Neuron (in vitro differentiated cells): ENCODE results near the gene CACNA1H.
"Not testable (repeated sequence)": the region's sequence is repeated elsewhere in the genome, so short reads cannot be mapped to it uniquely, and the experiment has no call there.

Experiments used
- H2AFZ ChIP-seq: one replicate; pipeline ENCODE4 v1.6.1; 2013; ENCODE audit warnings: low read depth, mild to moderate bottlenecking, inconsistent platforms, low read length, moderate library complexity
- H3K27me3 ChIP-seq: one replicate; pipeline ENCODE4 v1.6.1; 2013; ENCODE audit warnings: low read length; ENCODE audit not compliant: insufficient read depth
- H3K36me3 ChIP-seq: one replicate; pipeline ENCODE4 v1.6.1; 2013; ENCODE audit warnings: low read length; ENCODE audit not compliant: insufficient read depth
- H3K4me1 ChIP-seq: one replicate; pipeline ENCODE4 v1.6.1; 2013; ENCODE audit warnings: low read length; ENCODE audit not compliant: insufficient read depth
- H3K4me3 ChIP-seq: 2 replicates; pipeline ENCODE4 v1.5.1; 2013; ENCODE audit warnings: mild to moderate bottlenecking, low read length, moderate library complexity
- H3K9me3 ChIP-seq: one replicate; pipeline ENCODE4 v1.6.1; 2013; ENCODE audit warnings: low read length

CACNA1H gene

DNA sequence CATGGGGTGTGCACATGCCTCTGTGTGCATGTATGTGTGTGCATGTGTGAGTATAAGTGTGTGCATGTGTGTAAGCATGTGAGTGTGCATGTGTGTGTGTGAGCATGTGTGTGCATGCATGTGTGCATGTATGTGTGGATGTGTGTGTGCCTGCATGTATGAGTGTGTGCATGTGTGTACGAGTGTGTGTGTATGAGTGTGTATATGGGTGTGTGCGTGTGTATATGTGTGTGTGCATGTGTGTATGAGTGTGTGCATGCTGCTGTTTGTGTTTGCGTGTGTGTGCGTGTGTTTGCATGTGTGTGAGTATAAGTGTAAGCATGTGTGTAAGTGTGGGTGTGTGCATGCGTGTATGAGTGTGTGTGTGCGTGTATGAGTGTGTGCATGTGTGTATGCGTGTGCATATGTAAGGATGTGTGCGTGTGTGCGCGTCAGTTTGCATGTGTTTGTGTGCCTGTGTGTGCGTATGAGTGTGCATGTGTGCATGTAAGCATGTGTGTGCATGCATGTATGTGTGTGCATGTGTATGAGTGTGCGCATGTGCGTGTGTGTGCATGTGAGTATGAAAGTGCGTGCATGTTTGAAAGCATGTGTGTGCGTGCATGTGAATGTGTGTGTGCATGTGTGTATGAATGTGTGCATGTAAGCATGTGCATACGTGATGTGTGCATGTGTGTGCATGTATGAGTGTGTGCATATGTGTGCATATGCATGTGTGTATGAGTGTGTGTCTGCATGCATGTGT is 111.6 kb downstream of the CACNA1H start:
- no peak overlapping the region for H2AFZ ChIP-seq
- H3K4me1 ChIP-seq: no peaks in the 10 kb centered on the region
- H3K36me3 ChIP-seq: no peaks in the 10 kb centered on the region
- H3K9me3 ChIP-seq: peaks cover 2% of the 10 kb centered on the region
- H3K4me3 ChIP-seq: no peak overlapping the region
- H3K27me3 ChIP-seq: peaks cover 30% of the 10 kb centered on the region

DNA sequence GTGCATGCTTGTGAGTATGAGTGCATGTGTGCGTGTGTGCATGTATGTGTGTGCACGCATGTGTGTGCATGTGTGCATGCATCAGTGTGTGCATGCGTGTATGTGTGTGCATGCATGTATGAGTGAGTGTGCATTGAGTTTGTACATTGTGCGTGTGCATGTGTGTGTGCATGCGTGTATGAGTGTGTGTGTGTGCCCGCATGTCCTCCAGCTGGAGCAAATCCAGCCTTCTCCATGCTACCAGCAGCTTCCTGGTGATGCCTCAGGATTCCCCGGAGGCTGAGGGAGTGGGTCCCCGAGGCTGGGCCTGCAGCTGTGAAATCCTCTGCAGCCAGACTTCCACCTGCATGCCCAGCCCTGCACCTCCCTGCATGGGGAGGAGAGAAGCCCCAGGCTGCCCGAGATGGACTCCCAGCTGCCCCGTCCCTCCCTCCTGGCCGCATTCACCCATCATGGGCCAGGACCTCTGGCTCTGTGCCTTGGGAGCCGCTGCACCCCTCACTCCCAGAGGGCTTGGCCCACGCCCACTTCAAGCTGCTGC is 112.3 kb downstream of the CACNA1H start:
- Histone ChIP-seq H2AFZ (no peak overlapping the region), H3K9me3 (peaks cover 2% of the 10 kb centered on the region), H3K27me3 (peaks cover 24% of the 10 kb centered on the region), H3K36me3 (no peaks in the 10 kb centered on the region), H3K4me1 (no peaks in the 10 kb centered on the region), H3K4me3 (no peak overlapping the region)

DNA sequence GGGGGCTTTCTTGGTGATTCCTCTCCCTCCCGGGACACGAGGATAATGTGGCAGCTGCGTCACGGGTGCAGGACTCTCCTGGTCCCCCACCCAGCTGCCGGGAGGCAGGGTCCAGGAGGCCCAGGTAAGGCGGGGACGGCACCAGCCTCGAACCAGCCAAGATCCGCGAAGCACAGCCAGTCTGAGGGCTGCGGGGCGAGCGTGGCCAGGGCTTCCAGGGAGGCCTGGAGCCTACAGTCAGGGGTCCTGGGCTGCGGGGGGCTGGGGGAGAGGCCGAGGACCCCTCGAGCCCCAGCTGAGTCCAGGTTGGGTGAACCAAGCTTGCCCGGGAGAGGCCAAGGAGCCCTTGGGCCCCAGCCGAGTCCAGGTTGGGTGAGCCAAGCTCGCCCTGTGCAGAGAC is 112.9 kb downstream of the CACNA1H start:
- H2AFZ ChIP-seq: no peak overlapping the region
- H3K36me3 ChIP-seq: no peaks in the 10 kb centered on the region
- peaks cover 18% of the 10 kb centered on the region for H3K27me3 ChIP-seq
- peaks cover 2% of the 10 kb centered on the region for H3K9me3 ChIP-seq
- H3K4me3 ChIP-seq: no peak overlapping the region
- no peaks in the 10 kb centered on the region for H3K4me1 ChIP-seq

DNA sequence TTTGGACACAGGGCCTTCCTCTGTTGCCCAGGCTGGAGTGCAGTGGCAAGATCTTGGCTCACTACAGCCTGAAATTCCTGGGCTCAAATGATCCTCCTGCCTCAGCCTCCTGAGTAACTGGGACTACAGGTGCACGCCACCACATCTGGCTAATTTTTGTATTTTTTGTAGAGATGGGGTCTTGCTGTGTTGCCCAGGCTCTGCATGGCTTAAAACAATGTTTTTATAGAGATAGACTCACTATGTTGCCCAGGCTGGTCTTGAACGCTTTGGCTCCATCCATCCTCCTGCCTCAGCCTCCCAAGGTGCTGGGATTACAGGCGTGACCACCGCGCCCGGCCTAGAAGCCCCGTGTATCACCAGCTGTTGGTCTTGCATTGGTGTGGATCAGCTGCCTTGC is 116.5 kb downstream of the CACNA1H start:
- H3K27me3 ChIP-seq, H2AFZ ChIP-seq: not testable (repeated sequence)

DNA sequence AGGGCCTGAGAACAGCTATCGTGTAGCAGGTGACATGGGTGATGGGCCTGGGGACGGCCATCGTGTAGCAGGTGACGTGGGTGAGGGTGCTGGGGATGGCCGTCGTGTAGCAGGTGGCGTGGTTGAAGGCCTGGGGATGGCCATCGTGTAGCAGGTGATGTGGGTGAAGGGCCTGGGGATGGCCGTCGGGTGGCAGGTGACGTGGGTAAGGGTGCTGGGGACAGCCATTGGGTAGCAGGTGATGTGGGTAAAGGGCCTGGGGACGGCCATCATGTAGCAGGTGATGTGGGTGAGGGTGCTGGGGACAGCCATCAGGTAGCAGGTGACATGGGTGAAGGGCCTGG is 118.4 kb downstream of the CACNA1H start:
- Histone ChIP-seq H3K27me3 (peaks cover 5% of the 10 kb centered on the region), H3K4me3 (no peak overlapping the region), H3K36me3 (no peaks in the 10 kb centered on the region)

More for the DNA sequence above, 116.5 kb downstream of the CACNA1H start:
- not testable (repeated sequence) for H3K4me1 ChIP-seq, H3K36me3 ChIP-seq, H3K4me3 ChIP-seq, H3K9me3 ChIP-seq

More for the DNA sequence above, 118.4 kb downstream of the CACNA1H start:
- Histone ChIP-seq H3K4me1 (no peaks in the 10 kb centered on the region), H3K9me3 (no peaks in the 10 kb centered on the region), H2AFZ (no peak overlapping the region)
